Diencephalon (tissue), 1 donor: ENCODE measurements around the gene LNPK. TPM values are rescaled to one million over a fixed set of nuclear protein-coding genes. Genes with fewer than 3 reads are reported as not detected.

Source experiments
- total RNA-seq: library from RNA; depleted of rRNA; stranded (reverse); fragments of >200 nt; gene quantifications from one replicate; pipeline ENCODE4 v1.2.3, GENCODE V29; 2014

Gene LNPK
- 76.8 TPM for total RNA-seq

GRCh38 chr2:176001916-176002687 is at the start of gene LNPK:
TSS of gene LNPK (minus strand) at chr2:176002267. CDS start at chr2:175995584, 6,683 bp downstream.

Other genes with a start within 250 kb of the LNPK start
- not detected for gene EVX2, start 81.7 kb upstream of the LNPK start, total RNA-seq
- not detected for gene HOXD13, start 90.5 kb upstream of the LNPK start, total RNA-seq
- not detected for gene HOXD12, start 97.5 kb upstream of the LNPK start, total RNA-seq
- not detected for gene HOXD11, start 105.0 kb upstream of the LNPK start, total RNA-seq
- not detected for gene HOXD10, start 114.5 kb upstream of the LNPK start, total RNA-seq
- gene HOXD9, start 120.5 kb upstream of the LNPK start, total RNA-seq = not detected
- not detected for gene HOXD8, start 127.4 kb upstream of the LNPK start, total RNA-seq
- gene HOXD4, start 149.3 kb upstream of the LNPK start, total RNA-seq = not detected
- gene HOXD3, start 155.0 kb upstream of the LNPK start, total RNA-seq = not detected
- gene HOXD1, start 186.4 kb upstream of the LNPK start, total RNA-seq = not detected